Measurements from ENCODE around the gene PMEPA1.

Gene PMEPA1, protein sequence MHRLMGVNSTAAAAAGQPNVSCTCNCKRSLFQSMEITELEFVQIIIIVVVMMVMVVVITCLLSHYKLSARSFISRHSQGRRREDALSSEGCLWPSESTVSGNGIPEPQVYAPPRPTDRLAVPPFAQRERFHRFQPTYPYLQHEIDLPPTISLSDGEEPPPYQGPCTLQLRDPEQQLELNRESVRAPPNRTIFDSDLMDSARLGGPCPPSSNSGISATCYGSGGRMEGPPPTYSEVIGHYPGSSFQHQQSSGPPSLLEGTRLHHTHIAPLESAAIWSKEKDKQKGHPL

DNA sequence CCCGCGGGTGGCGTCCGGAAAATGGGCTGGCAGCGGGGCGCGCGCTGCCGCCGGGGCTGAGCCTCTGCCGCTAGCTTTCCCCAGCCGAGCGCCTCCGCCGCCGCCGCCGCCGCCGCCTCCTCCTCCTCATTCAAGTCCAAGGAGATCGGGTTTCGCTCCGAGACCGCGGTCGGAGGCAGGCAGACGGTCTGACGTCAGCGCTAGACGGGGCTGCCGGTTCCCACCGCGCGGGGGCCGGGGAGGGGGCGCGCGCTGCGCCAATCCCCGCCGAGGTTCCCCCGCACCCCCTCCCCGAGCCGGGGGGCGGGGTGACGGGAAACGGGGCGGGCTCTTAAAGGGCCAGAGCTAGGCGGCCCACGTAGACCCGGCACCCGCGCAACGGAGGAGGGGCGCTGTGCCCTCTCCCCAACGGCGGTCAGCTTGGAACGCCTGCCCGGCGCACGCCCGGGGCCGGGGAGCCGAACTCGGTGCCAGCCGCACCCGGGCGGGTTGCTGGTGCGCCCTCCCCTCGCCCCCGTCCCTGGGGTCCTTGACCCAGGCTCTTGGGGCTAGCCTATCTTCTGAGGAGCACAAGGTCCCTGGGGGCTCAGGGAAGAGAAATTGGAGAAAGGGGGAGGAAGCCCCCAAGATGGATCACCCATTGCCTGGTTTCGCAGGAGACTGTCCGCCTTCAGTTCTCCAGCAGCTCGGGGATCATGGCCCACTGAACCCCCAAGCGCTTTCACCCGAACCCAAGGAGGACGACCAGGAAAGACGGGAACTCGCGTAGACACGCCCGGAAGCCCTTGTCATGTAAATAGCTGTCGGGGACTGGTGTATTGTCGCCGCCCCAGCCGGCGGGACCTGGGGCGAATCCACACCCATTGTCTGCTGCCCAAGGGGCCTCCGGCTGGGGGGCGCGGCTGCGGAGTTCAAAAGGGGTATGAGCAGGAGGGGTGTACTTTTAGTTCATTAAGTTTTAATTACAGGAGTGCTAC is at the start of gene PMEPA1:
PMEPA1 (minus strand) TSS at position 193 of the 977 bp plus-strand sequence. CDS start 433 bp downstream, outside the sequence.
- DNase-seq: no peak

DNA sequence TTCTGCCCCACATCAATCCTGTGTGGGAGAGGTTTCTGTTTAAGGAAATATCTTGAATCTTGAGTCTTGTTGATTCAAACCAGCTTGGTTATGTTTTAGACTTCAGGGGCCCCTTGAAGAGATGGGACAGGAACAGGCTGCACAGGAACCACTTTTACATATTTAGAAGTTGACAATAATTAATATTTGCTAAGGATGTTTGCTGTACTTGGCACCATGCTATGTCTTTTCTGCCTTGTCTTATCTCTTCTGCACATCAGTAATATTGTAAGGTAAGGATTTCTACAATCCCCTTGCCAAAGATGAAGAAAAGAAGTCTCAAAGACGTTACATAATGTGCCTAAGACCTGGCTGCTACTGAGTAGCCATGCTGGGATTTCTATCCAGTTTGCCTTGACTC is 48.0 kb upstream of the PMEPA1 start:
- no peak for DNase-seq

DNA sequence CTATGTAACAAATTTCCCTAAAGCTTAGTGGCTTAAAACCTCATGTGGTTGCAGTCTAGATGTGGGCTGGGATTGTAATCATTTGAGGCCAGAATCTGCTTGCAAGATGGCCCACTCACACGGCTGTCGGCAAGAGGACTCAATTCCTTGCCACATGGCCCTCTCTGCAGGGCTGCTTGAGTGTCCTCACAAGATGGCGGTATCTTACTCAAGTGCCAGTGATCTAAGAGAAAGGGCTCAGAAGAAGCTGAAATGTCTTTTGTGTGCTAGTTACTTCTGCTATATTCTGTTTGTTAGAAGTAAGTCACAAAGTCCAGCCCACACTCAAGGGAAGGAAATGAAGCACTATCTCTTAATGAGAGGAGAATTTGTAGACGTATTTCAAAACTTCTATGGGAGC is 47.1 kb upstream of the PMEPA1 start:
- DNase-seq: no peak

DNA sequence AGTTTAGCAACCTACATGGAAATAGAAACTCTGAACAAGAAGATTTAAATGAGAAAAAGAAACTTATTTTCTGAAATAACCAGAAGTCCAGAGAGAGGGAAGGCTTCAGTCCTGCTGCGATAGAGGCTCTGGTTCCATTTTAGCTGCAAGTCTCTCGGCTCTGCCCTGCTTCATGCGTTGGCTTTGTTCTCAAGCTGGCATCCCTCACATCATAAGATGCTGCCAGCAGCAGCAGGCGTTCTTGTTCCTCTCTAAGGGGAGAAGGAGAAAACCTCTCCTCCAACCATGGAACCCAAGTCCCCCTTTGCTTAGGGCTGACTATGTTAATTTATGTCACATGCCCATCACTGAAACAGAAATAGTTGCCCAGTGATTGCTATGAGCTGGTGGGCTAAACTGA is 46.4 kb upstream of the PMEPA1 start:
- DNase-seq: no peak

DNA sequence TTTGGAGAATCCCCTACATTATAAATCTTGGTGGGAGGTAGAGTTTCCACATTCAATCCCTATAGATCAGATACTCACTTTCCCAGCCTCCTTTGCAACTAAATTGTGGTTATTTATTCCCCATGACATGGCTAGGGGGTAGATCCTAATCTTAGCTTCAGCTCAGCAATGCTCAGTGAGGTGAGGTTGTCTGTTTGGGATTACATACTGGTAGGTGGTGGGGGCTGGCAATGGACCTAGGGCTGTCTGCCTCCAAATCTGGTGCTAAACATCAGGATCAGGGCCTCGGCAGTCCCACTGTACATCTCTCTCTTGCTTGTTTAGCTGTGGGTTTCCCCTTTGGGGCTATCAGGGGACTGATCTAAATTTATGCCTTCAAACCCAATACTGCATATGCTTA is 45.8 kb upstream of the PMEPA1 start:
- no peak for DNase-seq

DNA sequence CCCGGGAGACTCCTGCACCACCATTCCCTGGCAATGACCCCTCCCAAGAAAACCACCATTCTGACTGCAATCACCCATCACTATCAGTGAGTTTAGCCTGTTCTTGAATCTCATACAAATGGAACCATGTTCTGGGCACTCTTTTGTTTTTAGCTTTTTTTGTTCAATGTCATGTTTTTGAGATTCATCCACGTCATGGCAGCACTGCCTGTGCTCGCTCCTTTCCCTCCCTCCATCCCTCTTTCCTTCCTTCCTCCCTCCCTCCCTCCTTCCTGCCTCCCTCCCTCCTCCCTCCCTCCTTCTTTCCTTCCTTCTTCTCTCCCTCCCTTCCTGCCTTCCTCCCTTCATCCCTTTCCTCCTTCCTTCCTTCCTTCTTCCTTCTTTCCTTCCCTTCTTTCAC is 44.4 kb upstream of the PMEPA1 start:
- no peak for DNase-seq

DNA sequence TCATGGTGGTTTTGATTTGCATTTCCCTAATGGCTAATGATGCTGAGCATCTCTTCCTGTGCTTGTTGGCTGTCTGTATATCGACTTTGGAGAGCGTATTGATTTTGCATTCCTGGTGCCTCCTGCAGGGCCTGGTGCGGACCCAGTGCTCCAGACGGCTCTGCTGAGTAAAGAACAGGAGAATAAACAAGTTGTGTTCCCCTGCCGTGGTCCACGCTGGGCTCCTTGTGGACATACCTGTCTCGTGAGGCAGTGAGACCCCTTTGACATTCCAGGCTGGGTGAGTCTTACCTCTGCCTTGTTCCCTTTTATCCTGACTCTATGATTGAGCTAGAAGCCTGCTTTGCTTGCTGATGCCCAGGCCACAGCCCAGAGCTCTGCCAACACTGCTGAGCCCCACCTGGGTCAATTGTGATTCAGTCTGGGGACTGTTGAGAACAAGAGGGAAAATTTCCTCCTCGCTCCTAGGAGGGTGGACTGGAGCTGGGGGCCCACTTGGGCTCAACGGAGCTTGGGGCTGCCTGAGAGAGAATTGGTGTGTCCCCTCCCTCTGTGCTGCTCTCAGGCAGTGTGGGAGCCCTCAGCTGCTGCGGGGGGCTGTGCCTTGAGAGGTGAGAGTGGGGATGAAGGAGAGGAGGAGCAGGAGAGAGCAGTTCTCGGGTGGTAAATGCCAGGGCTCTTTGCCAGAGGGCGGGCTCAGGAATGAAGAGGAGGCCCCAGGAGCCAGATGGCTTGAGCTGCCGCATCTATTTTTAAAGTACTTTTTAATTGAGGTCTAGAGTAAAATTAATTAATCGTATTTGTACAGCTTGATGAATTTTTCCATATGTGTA is 43.7 kb upstream of the PMEPA1 start:
- DNase-seq: no peak

DNA sequence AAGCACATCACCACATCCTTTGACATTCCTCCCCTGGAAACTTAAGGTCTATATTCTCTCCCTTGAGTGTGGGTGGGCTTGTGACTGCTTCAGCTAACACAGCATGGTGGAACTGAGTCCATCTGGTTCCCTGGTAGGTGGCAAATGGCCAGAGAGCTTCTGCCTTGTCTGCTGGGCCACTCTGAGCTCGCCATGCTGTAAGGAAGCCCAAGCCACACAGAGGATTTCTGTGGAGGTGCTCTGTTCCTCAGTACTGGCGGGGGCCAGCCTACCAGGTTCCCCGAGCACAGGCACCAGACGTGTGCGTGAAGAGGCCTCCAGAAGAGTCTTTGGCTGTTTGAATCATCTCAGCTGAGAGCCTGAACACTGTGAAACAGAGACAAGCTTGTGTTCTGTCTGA is 41.6 kb upstream of the PMEPA1 start:
- no peak for DNase-seq

DNA sequence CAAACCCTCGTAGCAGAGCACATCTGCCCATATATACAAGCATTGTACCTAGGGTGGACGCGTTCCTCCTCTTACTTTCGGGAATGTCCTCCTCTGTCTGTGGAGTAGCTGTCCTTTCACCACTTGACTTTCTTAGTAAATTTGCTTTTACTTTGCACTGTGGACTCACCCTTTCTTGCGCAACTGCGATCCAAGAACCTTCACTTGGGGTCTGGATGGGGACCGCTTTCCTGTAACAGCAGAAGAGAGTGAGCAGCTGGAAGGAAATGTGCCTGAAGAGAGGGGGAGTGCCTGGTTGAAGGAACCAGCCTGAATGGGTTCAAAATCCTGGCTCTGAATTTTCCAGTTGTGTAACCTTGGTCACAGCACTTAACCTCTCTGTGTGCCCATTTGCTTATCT is 40.1 kb upstream of the PMEPA1 start:
- DNase-seq: no peak

DNA sequence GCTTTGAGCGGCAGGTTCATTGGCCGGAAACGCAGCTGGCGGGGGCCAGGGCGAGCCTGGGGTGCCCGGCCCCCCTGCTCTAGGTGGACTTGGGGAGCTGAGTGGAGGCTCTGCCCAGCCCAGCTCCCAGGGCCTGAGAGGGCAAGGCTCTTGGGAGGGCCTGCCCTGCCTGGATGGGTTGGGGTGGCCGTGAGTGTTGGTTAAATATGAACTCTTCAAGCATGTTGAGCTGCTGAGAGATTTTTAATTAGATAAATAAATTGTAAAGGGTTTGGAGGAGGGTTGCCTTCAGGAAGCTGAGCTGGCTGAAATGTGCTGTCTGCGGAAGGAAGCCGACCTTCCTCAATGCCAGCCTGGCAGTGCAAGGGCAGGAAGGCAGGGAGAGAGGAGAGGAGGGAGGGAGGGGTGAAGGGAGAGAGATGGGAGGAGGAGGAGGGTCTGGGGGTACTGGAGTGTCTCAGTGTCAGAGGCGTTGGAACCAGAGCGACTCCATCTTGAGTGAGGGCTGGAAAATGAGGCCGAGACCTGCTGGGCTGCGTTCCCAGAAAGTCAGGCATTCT is 39.4 kb upstream of the PMEPA1 start:
- no peak for DNase-seq

DNA sequence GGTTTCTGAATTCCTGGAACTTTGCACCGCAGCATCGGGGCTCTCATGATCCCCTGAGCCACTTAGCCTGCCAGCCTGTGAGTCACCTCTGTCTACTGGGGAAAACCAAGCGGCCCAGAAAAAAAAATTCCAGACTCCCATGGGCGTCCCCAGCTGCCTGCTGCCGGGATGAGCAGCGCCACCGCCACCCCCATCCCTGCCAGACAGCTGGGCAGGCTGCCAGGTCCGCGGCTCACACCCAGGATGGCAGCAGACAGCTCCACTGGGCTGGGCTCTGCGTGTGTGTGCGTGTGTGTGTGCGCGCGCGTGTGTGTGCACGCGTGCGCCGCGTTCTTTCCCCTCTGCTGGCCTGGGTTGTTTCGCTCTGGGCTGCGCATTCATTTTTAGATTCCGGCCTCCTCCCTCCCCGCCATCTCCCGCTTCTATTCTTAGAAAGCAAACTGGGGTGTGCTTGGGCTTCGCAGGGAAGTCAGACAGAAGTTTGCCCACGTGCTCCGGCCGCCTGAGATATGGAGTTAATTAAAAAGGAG is 38.9 kb upstream of the PMEPA1 start:
- DNase-seq: no peak

DNA sequence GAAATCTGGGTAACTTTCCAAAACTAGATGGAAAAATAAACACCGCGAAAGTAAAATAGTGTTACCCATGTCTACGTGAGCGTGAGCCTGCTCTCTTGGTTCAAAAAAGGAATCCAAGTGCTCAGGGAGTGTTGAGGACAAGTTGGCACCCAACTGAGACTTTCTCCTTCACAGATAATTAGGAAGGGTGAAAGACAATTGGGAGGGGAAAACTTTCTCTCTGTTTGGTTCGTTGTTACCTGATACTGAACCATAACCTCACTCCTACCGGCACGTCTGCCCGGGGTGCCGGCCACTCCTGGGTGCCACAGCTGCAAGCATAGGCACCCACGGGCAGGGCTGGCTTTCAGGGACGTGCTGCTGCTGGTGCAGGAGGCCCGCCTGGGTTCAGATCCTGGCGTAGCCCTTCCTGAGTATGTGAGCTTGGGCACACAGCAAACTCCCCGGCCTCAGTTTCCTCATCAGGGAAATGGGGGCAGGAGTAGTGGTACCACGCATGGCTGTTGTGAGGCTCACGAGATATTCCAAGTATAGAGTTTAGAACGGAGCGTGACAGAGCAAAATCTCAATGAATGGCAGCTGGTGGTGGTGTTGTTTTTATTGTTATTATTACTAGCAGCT is 38.2 kb upstream of the PMEPA1 start:
- DNase-seq: no peak

DNA sequence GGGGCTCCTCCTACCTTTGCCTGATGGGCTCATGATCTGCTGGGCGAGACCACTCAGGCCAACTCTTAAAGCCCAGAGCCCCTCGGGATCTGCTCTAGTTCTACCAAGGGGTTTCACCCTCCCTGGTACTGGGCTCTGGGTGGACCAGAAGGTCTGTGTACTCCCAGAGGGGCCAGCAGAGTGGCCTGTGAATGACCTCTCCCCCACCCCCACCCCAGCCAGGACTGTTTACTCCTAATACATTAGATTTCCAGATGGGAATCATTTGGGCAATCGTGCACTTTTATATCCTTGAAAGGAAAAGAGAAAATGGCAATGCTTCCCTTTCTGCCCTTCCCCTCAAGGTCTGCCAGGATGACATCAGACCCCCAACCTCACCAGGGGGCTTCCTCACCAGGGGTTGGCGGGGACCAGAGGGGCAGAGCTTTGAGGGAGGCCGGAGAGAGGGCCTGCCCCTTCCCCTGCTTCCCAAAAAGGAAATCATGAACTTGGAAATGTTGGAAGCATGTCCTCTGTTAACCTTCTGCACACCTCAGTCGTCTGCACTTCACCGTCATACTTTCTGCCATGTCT is 37.1 kb upstream of the PMEPA1 start:
- DNase-seq: no peak

DNA sequence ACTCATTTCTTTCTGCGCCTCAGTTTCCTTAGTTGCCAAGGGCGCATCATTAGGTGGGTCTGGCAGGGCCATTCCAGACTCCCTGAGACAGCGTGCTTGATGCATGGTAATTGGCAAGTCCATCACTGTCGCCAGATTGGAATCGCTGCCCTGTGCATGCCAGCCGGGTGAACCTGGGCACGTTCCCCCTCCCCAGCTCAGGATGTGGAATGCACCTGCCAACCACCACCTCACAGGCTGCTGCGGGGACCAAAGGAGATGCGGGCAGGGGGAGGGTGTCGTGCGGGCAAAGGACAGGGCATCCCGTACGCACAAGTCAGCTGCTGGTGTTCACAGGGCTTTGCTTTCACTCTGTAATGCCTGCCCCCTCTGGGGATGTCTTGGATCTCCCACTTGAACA is 36.4 kb upstream of the PMEPA1 start:
- DNase-seq: no peak

DNA sequence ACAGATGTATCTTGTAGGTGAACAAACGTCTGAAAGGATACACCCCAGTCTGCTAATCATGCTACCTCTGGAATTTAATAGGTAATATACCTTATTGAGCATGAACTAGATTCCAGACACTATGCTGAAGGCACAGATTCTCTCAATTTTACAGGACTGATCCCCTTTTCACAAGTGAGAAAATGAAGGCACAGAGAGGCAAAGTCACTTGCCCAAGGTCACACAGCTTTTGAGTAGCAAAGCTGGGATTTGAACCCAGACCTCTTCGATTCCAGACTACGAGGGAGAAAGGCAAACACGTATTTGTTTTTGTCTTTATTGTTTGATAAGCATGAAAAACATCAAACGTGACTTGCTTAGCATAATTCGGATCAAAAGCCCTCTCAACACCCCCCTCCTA is 34.4 kb upstream of the PMEPA1 start:
- no peak for DNase-seq

DNA sequence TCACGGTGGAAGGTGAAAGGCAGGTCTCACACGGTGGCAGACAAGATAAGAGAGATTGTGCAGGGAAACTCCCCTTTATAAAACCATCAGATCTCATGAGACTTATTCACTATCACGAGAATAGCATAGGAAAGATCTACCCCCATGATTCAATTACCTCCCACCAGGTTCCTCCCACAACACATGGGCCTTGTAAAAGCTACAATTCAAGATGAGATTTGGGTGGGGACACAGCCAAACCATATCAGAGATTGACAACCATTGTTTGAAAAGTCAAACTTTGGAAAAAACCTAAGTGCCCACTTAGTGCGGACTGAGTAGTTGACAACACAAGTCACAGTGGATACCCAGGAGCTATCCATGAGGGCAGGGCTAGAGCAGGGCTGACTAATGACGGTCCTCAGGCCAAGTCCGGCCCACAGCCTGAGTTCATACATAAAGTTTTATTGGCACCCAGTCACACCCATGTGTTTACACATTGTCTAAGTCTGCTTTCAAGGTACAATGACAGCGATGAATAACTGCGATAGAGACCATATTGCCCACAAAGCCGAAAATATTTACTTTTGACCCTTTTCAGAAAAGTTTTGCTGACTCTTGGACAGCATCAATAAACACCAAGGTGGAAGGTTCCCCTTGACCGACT is 33.8 kb upstream of the PMEPA1 start:
- DNase-seq: no peak

DNA sequence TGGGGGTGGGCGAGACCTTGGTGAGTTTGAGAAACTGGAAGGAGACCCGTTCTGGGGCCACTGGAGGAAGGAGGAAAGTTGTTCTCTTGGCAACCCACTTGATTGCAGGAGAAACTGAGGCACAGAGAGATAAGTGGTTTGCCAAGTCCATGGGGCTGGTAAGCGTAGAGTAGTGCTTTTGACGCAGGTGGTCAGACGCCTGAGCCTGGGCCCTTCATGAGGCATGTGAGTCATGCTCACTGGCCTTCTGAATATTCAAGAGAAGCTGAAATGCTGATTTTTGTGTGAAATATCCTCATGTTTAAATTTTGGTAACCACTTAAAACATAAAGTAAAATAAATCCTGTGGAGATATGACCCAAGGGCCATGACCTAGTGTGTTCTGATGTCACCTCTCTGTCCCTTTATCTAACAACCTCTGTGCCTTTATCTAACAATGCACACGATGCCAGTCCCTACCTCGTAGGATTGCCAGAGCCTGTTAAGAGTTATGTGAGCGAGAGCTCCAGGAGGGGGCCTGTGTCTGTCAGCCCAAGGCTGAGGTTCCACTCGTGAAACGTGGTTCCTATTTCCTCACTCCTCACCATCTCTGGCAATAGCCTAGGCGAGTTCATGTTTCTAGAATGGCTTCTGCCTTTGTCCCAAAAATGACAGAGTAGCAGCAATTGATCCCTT is 32.8 kb upstream of the PMEPA1 start:
- no peak for DNase-seq

DNA sequence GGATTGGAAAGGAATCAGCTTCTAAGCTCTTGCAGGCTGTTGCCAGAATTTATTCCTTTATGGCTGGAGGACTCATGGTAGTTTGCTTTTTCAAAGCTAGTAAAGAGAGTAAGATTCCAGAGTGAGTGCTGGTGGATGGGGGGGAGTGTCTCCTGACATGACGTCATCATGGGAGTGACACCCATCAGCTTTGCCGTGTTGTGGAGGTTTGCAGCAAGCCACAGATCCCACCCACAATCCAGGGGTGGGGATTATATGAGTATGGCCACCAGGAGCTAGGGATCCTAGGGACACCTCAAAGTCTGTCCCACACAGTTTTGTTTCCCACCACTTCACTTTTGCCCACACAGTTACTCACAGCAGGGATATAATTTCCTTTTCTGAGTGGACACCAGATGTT is 28.7 kb upstream of the PMEPA1 start:
- DNase-seq: no peak

DNA sequence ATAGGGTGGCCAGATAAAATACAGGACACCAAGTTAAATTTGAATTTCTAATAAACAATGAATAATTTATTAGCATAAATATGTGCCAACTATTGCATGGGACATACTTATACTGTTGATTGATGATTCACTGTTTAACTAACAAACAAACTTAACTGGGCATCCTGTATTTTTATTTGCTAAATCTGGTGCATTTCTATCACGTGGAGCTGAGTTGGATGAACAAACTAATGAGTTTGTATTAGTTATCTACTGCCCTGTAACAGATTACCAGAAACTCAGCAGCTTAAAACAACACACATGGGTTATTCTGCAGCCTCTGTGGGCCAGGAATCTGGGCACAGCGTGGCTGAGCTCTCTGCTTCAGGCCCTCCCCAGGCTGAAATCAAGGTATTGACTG is 28.2 kb upstream of the PMEPA1 start:
- no peak for DNase-seq

DNA sequence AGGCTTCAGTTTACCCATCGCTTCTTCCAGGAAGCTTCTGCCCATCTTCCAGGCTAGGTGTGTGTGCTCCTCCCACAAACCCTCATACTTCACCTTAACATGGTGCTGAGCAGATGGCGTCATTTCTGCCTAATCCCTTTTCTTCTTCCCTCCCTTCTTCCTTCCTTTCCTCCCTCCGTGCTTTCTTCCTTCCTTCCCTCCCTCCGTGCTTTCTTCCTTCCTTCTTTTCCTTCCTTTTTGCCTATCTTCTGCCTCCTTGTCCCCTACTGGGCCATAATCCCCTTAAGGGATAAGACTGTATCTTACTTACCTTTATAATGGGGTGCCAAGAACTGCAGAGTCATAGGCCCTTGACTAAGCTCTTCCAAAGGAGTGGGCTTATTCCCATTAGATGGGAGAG is 27.5 kb upstream of the PMEPA1 start:
- no peak for DNase-seq

Measured in NK-92 treated with Interleukin-12 subunit alpha and Interleukin-12 subunit beta, amount 100 ng/mL, for 24 hours (cell line).